Liver (tissue), 9 donors: ENCODE measurements around the gene TEX264. TPM values are rescaled to one million over a fixed set of nuclear protein-coding genes. Genes with fewer than 3 reads are reported as not detected.

Experiments
- DNase-seq: peaks from one replicate; pipeline ENCODE4 v3.0.0-alpha.2; 2017; ENCODE audit warnings: low spot score
- H3K27ac ChIP-seq, 2 donors: one replicate each; pipeline ENCODE4 v1.7.0; 2013; ENCODE audit warnings: inconsistent platforms in 2 of 2, low read length in 2 of 2, control low read depth in 1 of 2, low read depth in 1 of 2, mild to moderate bottlenecking in 1 of 2
- H3K27me3 ChIP-seq, 4 donors: one replicate each; pipeline versions ENCODE4 v1.6.1 to v1.7.0; 2013; ENCODE audit warnings: low read length in 3 of 4, inconsistent platforms in 1 of 4, mild to moderate bottlenecking in 1 of 4, moderate library complexity in 1 of 4; ENCODE audit not compliant: control insufficient read depth in 4 of 4, insufficient read depth in 4 of 4
- H3K36me3 ChIP-seq, 4 donors: one replicate each; pipeline versions ENCODE4 v1.6.1 to v1.7.0; 2013; ENCODE audit warnings: low read length in 3 of 4, mild to moderate bottlenecking in 3 of 4, low read depth in 1 of 4, moderate library complexity in 1 of 4; ENCODE audit not compliant: control insufficient read depth in 4 of 4, insufficient read depth in 3 of 4
- H3K4me1 ChIP-seq, 4 donors: one replicate each; pipeline versions ENCODE4 v1.6.1 to v1.7.0; 2013; ENCODE audit warnings: low read length in 3 of 4, mild to moderate bottlenecking in 3 of 4, moderate library complexity in 1 of 4; ENCODE audit not compliant: control insufficient read depth in 4 of 4, insufficient read depth in 4 of 4
- H3K4me3 ChIP-seq, 3 donors: one replicate each; pipeline versions ENCODE4 v1.6.1 to v1.7.0; 2013; ENCODE audit warnings: low read length in 3 of 3, control low read depth in 1 of 3, low read depth in 1 of 3, mild to moderate bottlenecking in 1 of 3
- H3K9ac ChIP-seq, 2 donors: one replicate each; pipeline ENCODE4 v1.7.0; 2013; ENCODE audit warnings: low read length in 2 of 2, mild to moderate bottlenecking in 2 of 2, moderate library complexity in 2 of 2, control low read depth in 1 of 2, low read depth in 1 of 2
- H3K9me3 ChIP-seq, 4 donors: one replicate each; pipeline versions ENCODE4 v1.6.1 to v1.7.0; 2013; ENCODE audit warnings: low read length in 3 of 4; ENCODE audit not compliant: control insufficient read depth in 4 of 4
- ATF3 ChIP-seq: IDR thresholded peaks from 2 replicates; pipeline ENCODE4 v1.6.1; 2016; ENCODE audit warnings: antibody characterized with exemption
- CTCF ChIP-seq: fragments of 150-350 bp; IDR thresholded peaks from 2 replicates; pipeline ENCODE4 v1.5.1; 2017; ENCODE audit warnings: improper control_type of control experiment, low read depth, low read length; ENCODE audit not compliant: missing input control
- EGR1 ChIP-seq, 2 donors: IDR thresholded peaks; 2 replicates each; pipeline ENCODE4 v1.6.1; 2016 to 2018; ENCODE audit warnings: antibody characterized with exemption in 2 of 2, low read depth in 2 of 2
- FOXA1 ChIP-seq: IDR thresholded peaks from 2 replicates; pipeline ENCODE4 v1.6.1; 2016; ENCODE audit warnings: antibody characterized with exemption
- FOXA2 ChIP-seq: IDR thresholded peaks from 2 replicates; pipeline ENCODE4 v1.6.1; 2016; ENCODE audit warnings: antibody characterized with exemption
- GABPA ChIP-seq, 2 donors: IDR thresholded peaks in 1 of 2; conservative IDR thresholded peaks in 1 of 2; 2 replicates each; pipeline ENCODE4 v1.6.1; 2016; ENCODE audit warnings: antibody characterized with exemption in 2 of 2, mild to moderate bottlenecking in 1 of 2, moderate library complexity in 1 of 2
- HNF4A ChIP-seq, 2 donors: conservative IDR thresholded peaks; 2 replicates each; pipeline ENCODE4 v1.6.1; 2016; ENCODE audit warnings: antibody characterized with exemption in 2 of 2, mild to moderate bottlenecking in 2 of 2
- HNF4G ChIP-seq: IDR thresholded peaks from 2 replicates; pipeline ENCODE4 v1.6.1; 2016; ENCODE audit warnings: antibody characterized with exemption
- JUND ChIP-seq, 2 donors: IDR thresholded peaks; 2 replicates each; pipeline ENCODE4 v1.6.1; 2016; ENCODE audit warnings: antibody characterized with exemption in 2 of 2
- MAX ChIP-seq: IDR thresholded peaks from 2 replicates; pipeline ENCODE4 v1.6.1; 2016; ENCODE audit warnings: antibody characterized with exemption
- NR2F2 ChIP-seq: IDR thresholded peaks from 2 replicates; pipeline ENCODE4 v1.6.1; 2016; ENCODE audit warnings: antibody characterized with exemption
- RAD21 ChIP-seq, 2 donors: IDR thresholded peaks; 2 replicates each; pipeline ENCODE4 v1.6.1; 2016; ENCODE audit warnings: antibody characterized with exemption in 2 of 2, mild to moderate bottlenecking in 2 of 2
- REST ChIP-seq: IDR thresholded peaks from 2 replicates; pipeline ENCODE4 v1.6.1; 2016; ENCODE audit warnings: antibody characterized with exemption, mild to moderate bottlenecking
- RXRA ChIP-seq, 2 donors: IDR thresholded peaks; 2 replicates each; pipeline ENCODE4 v1.6.1; 2017 to 2018; ENCODE audit warnings: antibody characterized with exemption in 2 of 2, mild to moderate bottlenecking in 1 of 2
- SP1 ChIP-seq: IDR thresholded peaks from 2 replicates; pipeline ENCODE4 v1.6.1; 2018; ENCODE audit warnings: antibody characterized with exemption, mild to moderate bottlenecking
- TAF1 ChIP-seq: conservative IDR thresholded peaks from 2 replicates; pipeline ENCODE4 v1.6.1; 2016; ENCODE audit warnings: antibody characterized with exemption, mild to moderate bottlenecking
- YY1 ChIP-seq: IDR thresholded peaks from 2 replicates; pipeline ENCODE4 v1.6.1; 2016; ENCODE audit warnings: antibody characterized with exemption, mild to moderate bottlenecking
- ZBTB33 ChIP-seq: IDR thresholded peaks from 2 replicates; pipeline ENCODE4 v1.6.1; 2016; ENCODE audit warnings: antibody characterized with exemption
- WGBS: extraction: QIAGEN DNeasy Blood & Tissue Kit; methylation state at CpG from one replicate; pipeline ENCODE4 v1.1.7; 2013; 5-methylcytosine and 5-hydroxymethylcytosine counted together
- polyA plus RNA-seq, 2 donors: library from polyadenylated mRNA; stranded (reverse) in 1 of 2; unstranded in 1 of 2; fragments of 200-250 nt in 1 of 2; fragments of >200 nt in 1 of 2; fragmentation: Nextera tagmentation in 1 of 2; extraction: Ambion mirVana in 1 of 2; gene quantifications; one replicate each; pipeline versions ENCODE4 v1.2.1 to v1.2.3, GENCODE V29; 2013 to 2015
- total RNA-seq, 2 donors: library from RNA; depleted of rRNA; stranded (reverse); fragments of >200 nt; gene quantifications; one replicate each; pipeline ENCODE4 v1.2.3, GENCODE V29; 2014
- donor health status: healthy.
- donor health status: healthy.
- donor health status: healthy.
- donor health status: healthy.
- donor health status: healthy.

Gene TEX264
- total and polyA plus RNA-seq, 4 donors: 21.2 to 48.4 (median 35.6) TPM

- TF ChIP-seq MAX: no peak
- TF ChIP-seq RXRA (IDR thresholded peaks at IDR 0.05): no peak
- TF ChIP-seq CTCF: no peak
- no peak for TF ChIP-seq RAD21 (IDR thresholded peaks at IDR 0.05)
- no peak for TF ChIP-seq HNF4G
- no peak for TF ChIP-seq EGR1 (IDR thresholded peaks at IDR 0.05; ENCODE audit: low read depth in 2 of 2)
- TF ChIP-seq NR2F2: no peak
- TF ChIP-seq GABPA (IDR thresholded peaks at IDR 0.05 in 1 of 2, conservative IDR thresholded peaks at IDR 0.05 in 1 of 2): no peak
- TF ChIP-seq FOXA2: no peak
- TF ChIP-seq TAF1: no peak
- no peak for TF ChIP-seq JUND (IDR thresholded peaks at IDR 0.05)
- no peak for TF ChIP-seq FOXA1
- TF ChIP-seq HNF4A (conservative IDR thresholded peaks at IDR 0.05): no peak
- no peak for TF ChIP-seq YY1
- no peak for TF ChIP-seq ZBTB33
- no peak for TF ChIP-seq REST
- TF ChIP-seq ATF3: no peak
- no peak for TF ChIP-seq SP1
- Histone ChIP-seq H3K9me3 (no peaks in the 10 kb centered on the region), H3K4me1 (peaks cover 4 to 18% (median 15%) of the 10 kb centered on the region in 4 donors), H3K36me3 (peaks cover 2 to 27% (median 10%) of the 10 kb centered on the region in 4 donors), H3K4me3 (no peak overlapping the region), H3K27me3 (no peaks in the 10 kb centered on the region), H3K27ac (peak overlapping the region in 1 of 2 donors; percentile 28), H3K9ac (no peak overlapping the region)
- no peak for DNase-seq
- 61% methylated on average over 3 of the region's 3 CpGs for WGBS
Observed at GRCh38 chr3:51681453-51681852, 10.4 kb downstream of the TEX264 start.
